Measurements from ENCODE around the gene MAN1A1. TPM values are rescaled to one million over a fixed set of nuclear protein-coding genes. Genes with fewer than 3 reads are reported as not detected.

Gene MAN1A1
- total and polyA plus RNA-seq, 11 donors: 5.6 to 30.6 (median 12.6) TPM

- Histone ChIP-seq H3K4me3 (no peak overlapping the region), H3K27ac (no peak overlapping the region), H3K9me3 (peaks cover 0 to 4% (median 0%) of the 10 kb centered on the region in 12 donors), H3K36me3 (peaks cover 0 to 3% (median 0%) of the 10 kb centered on the region in 9 donors), H3K4me1 (peaks cover 0 to 10% (median 0%) of the 10 kb centered on the region in 12 donors), H3K27me3 (no peaks in the 10 kb centered on the region)
- TF ChIP-seq POLR2A (IDR thresholded peaks at IDR 0.05) (no peak), CTCF (IDR thresholded peaks at IDR 0.05) (no peak)
- ATAC-seq (no peak), DNase-seq (no peak)
- intact Hi-C loops (cut with DNase I): no loop called here
Measured at GRCh38 chr6:119264854-119265397, 84.6 kb downstream of the MAN1A1 start.

DNA sequence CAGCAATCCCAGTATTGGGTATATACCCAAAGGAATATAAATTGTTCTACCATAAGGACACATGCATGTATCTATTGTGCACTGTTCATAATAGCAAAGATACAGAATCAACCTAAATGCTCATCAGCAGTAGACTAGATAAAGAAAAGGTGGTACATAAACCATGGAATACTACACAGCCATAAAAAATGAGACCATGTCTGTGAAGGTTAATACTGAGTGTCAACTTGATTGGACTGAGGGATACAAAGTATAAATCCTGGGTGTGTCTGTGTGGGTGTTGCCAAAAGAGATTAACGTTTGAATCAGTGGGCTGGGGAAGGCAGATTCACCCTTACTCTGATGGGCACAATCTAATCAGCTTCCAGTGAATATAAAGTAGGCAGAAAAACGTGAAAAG lies 86.9 kb downstream of the MAN1A1 start:
- peaks cover 0 to 6% (median 0%) of the 10 kb centered on the region in 12 donors for H3K4me1 ChIP-seq
- DNase-seq (no peak), ATAC-seq (no peak)
- H3K36me3 ChIP-seq: no peaks in the 10 kb centered on the region
- 17 to 65% (median 54%) methylated on average over 2 of the region's 2 CpGs for WGBS, 4 donors
- H3K4me3 ChIP-seq: no peak overlapping the region
- H3K27ac ChIP-seq: no peak overlapping the region
- H3K9me3 ChIP-seq: peaks cover 0 to 4% (median 0%) of the 10 kb centered on the region in 12 donors
- intact Hi-C loops (cut with DNase I): no loop called here
- H3K27me3 ChIP-seq: no peaks in the 10 kb centered on the region
- TF ChIP-seq CTCF (IDR thresholded peaks at IDR 0.05) (no peak), POLR2A (IDR thresholded peaks at IDR 0.05) (no peak)

DNA sequence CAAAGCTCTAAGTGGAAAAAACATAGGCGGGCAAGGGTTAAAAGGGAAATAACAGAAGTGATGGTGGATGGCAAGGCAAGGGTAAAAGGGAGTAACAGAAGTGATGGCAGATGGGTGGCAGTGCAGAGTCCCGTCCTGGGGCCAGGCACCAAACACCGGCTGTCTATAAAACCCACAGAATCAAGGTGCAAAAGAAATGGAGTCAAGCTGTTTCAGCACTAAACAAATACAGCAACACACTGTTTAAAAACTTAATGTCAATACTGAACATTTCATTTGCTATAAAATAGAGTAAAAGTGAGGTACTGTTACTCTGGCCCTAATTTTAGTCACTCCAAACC lies 87.6 kb downstream of the MAN1A1 start:
- no peak for TF ChIP-seq POLR2A (IDR thresholded peaks at IDR 0.05)
- TF ChIP-seq CTCF (IDR thresholded peaks at IDR 0.05): no peak

GRCh38 chr6:119259027-119259426 lies 90.5 kb downstream of the MAN1A1 start:
- TF ChIP-seq CTCF (IDR thresholded peaks at IDR 0.05): no peak
- TF ChIP-seq POLR2A (IDR thresholded peaks at IDR 0.05): no peak
- no peak for ATAC-seq
- no peak for DNase-seq
- Histone ChIP-seq H3K4me3 (no peak overlapping the region), H3K36me3 (peaks cover 0 to 4% (median 0%) of the 10 kb centered on the region in 9 donors), H3K27me3 (no peaks in the 10 kb centered on the region), H3K4me1 (peaks cover 0 to 6% (median 0%) of the 10 kb centered on the region in 12 donors), H3K9me3 (peaks cover 0 to 4% (median 0%) of the 10 kb centered on the region in 12 donors), H3K27ac (no peak overlapping the region)
- intact Hi-C loops (cut with DNase I): no loop called here
- 79 to 83% (median 81%) methylated on average over 1 of the region's 1 CpG for WGBS, 4 donors

More for the DNA sequence above, 87.6 kb downstream of the MAN1A1 start:
- Histone ChIP-seq H3K36me3 (no peaks in the 10 kb centered on the region), H3K4me3 (no peak overlapping the region), H3K27ac (no peak overlapping the region), H3K9me3 (peaks cover 0 to 4% (median 0%) of the 10 kb centered on the region in 12 donors), H3K27me3 (no peaks in the 10 kb centered on the region), H3K4me1 (peaks cover 0 to 6% (median 0%) of the 10 kb centered on the region in 12 donors)
- DNase-seq: no peak
- WGBS, 4 donors: 80 to 86% (median 81%) methylated on average over 3 of the region's 3 CpGs
- intact Hi-C loops (cut with DNase I): no loop called here
- ATAC-seq: no peak
